ENCODE results near the gene ERG.

Gene ERG

GRCh38 chr21:38507374-38507942 lies 9.2 kb upstream of the ERG start:
- no peaks in the 10 kb centered on the region for H3K36me3 Mint-ChIP-seq
- H3K27me3 Mint-ChIP-seq, result peaks cover 24% of the 10 kb centered on the region
- H3K4me1 Mint-ChIP-seq (ENCODE audit: low read depth), result peaks cover 5% of the 10 kb centered on the region
- H3K9me3 Mint-ChIP-seq (ENCODE audit: low read depth), result no peaks in the 10 kb centered on the region
- no peak overlapping the region for H3K4me3 Mint-ChIP-seq
- H3K27ac Mint-ChIP-seq, result no peak overlapping the region

- Mint-ChIP-seq H3K4me3 (no peak overlapping the region), H3K36me3 (no peaks in the 10 kb centered on the region), H3K9me3 (ENCODE audit: low read depth) (no peaks in the 10 kb centered on the region), H3K4me1 (ENCODE audit: low read depth) (peaks cover 5% of the 10 kb centered on the region), H3K27me3 (peaks cover 24% of the 10 kb centered on the region), H3K27ac (no peak overlapping the region)
Observed at GRCh38 chr21:38506661-38507281, 8.5 kb upstream of the ERG start.

GRCh38 chr21:38505654-38506523 lies 7.6 kb upstream of the ERG start:
- Mint-ChIP-seq H3K27me3 (peaks cover 27% of the 10 kb centered on the region), H3K36me3 (no peaks in the 10 kb centered on the region), H3K9me3 (ENCODE audit: low read depth) (no peaks in the 10 kb centered on the region), H3K4me3 (no peak overlapping the region), H3K4me1 (ENCODE audit: low read depth) (peaks cover 5% of the 10 kb centered on the region), H3K27ac (no peak overlapping the region)

- Mint-ChIP-seq H3K9me3 (ENCODE audit: low read depth) (no peaks in the 10 kb centered on the region), H3K4me3 (no peak overlapping the region), H3K4me1 (ENCODE audit: low read depth) (peaks cover 5% of the 10 kb centered on the region), H3K36me3 (no peaks in the 10 kb centered on the region), H3K27ac (no peak overlapping the region), H3K27me3 (peaks cover 33% of the 10 kb centered on the region)
Observed at GRCh38 chr21:38504066-38504465, 5.8 kb upstream of the ERG start.

GRCh38 chr21:38503583-38503982 lies 5.3 kb upstream of the ERG start:
- Mint-ChIP-seq H3K4me1 (ENCODE audit: low read depth) (peaks cover 5% of the 10 kb centered on the region), H3K27me3 (peaks cover 32% of the 10 kb centered on the region), H3K27ac (no peak overlapping the region), H3K9me3 (ENCODE audit: low read depth) (no peaks in the 10 kb centered on the region), H3K4me3 (no peak overlapping the region), H3K36me3 (no peaks in the 10 kb centered on the region)

- H3K9me3 Mint-ChIP-seq (ENCODE audit: low read depth), result no peaks in the 10 kb centered on the region
- H3K27ac Mint-ChIP-seq, result no peak overlapping the region
- H3K4me3 Mint-ChIP-seq, result no peak overlapping the region
- H3K27me3 Mint-ChIP-seq, result peaks cover 40% of the 10 kb centered on the region
- H3K4me1 Mint-ChIP-seq (ENCODE audit: low read depth), result peaks cover 2% of the 10 kb centered on the region
- H3K36me3 Mint-ChIP-seq, result no peaks in the 10 kb centered on the region
Observed at GRCh38 chr21:38500073-38500472, 1.8 kb upstream of the ERG start.

- Mint-ChIP-seq H3K27ac (no peak overlapping the region), H3K4me1 (ENCODE audit: low read depth) (peaks cover 2% of the 10 kb centered on the region), H3K36me3 (no peaks in the 10 kb centered on the region), H3K4me3 (no peak overlapping the region), H3K27me3 (peaks cover 37% of the 10 kb centered on the region), H3K9me3 (ENCODE audit: low read depth) (no peaks in the 10 kb centered on the region)
Observed at GRCh38 chr21:38499296-38499695, 1.0 kb upstream of the ERG start.

GRCh38 chr21:38496224-38496623 lies 2.1 kb downstream of the ERG start:
- Mint-ChIP-seq H3K4me3 (no peak overlapping the region), H3K36me3 (no peaks in the 10 kb centered on the region), H3K27ac (no peak overlapping the region), H3K4me1 (ENCODE audit: low read depth) (peaks cover 2% of the 10 kb centered on the region), H3K9me3 (ENCODE audit: low read depth) (no peaks in the 10 kb centered on the region), H3K27me3 (peaks cover 39% of the 10 kb centered on the region)

- Mint-ChIP-seq H3K27ac (no peak overlapping the region), H3K9me3 (ENCODE audit: low read depth) (no peaks in the 10 kb centered on the region), H3K4me3 (no peak overlapping the region), H3K4me1 (ENCODE audit: low read depth) (peaks cover 2% of the 10 kb centered on the region), H3K36me3 (no peaks in the 10 kb centered on the region), H3K27me3 (peaks cover 39% of the 10 kb centered on the region)
Observed at GRCh38 chr21:38495696-38496095, 2.6 kb downstream of the ERG start.

GRCh38 chr21:38495242-38495641 lies 3.0 kb downstream of the ERG start:
- H3K36me3 Mint-ChIP-seq, result no peaks in the 10 kb centered on the region
- no peaks in the 10 kb centered on the region for H3K9me3 Mint-ChIP-seq (ENCODE audit: low read depth)
- H3K4me3 Mint-ChIP-seq, result no peak overlapping the region
- H3K4me1 Mint-ChIP-seq (ENCODE audit: low read depth), result peaks cover 2% of the 10 kb centered on the region
- no peak overlapping the region for H3K27ac Mint-ChIP-seq
- peaks cover 37% of the 10 kb centered on the region for H3K27me3 Mint-ChIP-seq

GRCh38 chr21:38494703-38495102 lies 3.6 kb downstream of the ERG start:
- no peaks in the 10 kb centered on the region for H3K36me3 Mint-ChIP-seq
- no peak overlapping the region for H3K27ac Mint-ChIP-seq
- H3K9me3 Mint-ChIP-seq (ENCODE audit: low read depth), result no peaks in the 10 kb centered on the region
- peaks cover 2% of the 10 kb centered on the region for H3K4me1 Mint-ChIP-seq (ENCODE audit: low read depth)
- H3K27me3 Mint-ChIP-seq, result peaks cover 35% of the 10 kb centered on the region
- H3K4me3 Mint-ChIP-seq, result no peak overlapping the region

GRCh38 chr21:38494251-38494642 lies 4.0 kb downstream of the ERG start:
- no peaks in the 10 kb centered on the region for H3K36me3 Mint-ChIP-seq
- H3K9me3 Mint-ChIP-seq (ENCODE audit: low read depth), result no peaks in the 10 kb centered on the region
- H3K27ac Mint-ChIP-seq, result no peak overlapping the region
- H3K27me3 Mint-ChIP-seq, result peaks cover 32% of the 10 kb centered on the region
- H3K4me1 Mint-ChIP-seq (ENCODE audit: low read depth), result peaks cover 2% of the 10 kb centered on the region
- no peak overlapping the region for H3K4me3 Mint-ChIP-seq

GRCh38 chr21:38493549-38494250 lies 4.6 kb downstream of the ERG start:
- Mint-ChIP-seq H3K4me3 (no peak overlapping the region), H3K36me3 (no peaks in the 10 kb centered on the region), H3K9me3 (ENCODE audit: low read depth) (no peaks in the 10 kb centered on the region), H3K27ac (no peak overlapping the region), H3K27me3 (peaks cover 28% of the 10 kb centered on the region), H3K4me1 (ENCODE audit: low read depth) (peaks cover 2% of the 10 kb centered on the region)

- no peak overlapping the region for H3K27ac Mint-ChIP-seq
- H3K4me3 Mint-ChIP-seq, result no peak overlapping the region
- H3K9me3 Mint-ChIP-seq (ENCODE audit: low read depth), result no peaks in the 10 kb centered on the region
- no peaks in the 10 kb centered on the region for H3K4me1 Mint-ChIP-seq (ENCODE audit: low read depth)
- H3K36me3 Mint-ChIP-seq, result no peaks in the 10 kb centered on the region
- peaks cover 23% of the 10 kb centered on the region for H3K27me3 Mint-ChIP-seq
Observed at GRCh38 chr21:38492007-38492406, 6.3 kb downstream of the ERG start.

GRCh38 chr21:38491536-38491935 lies 6.7 kb downstream of the ERG start:
- Mint-ChIP-seq H3K9me3 (ENCODE audit: low read depth) (no peaks in the 10 kb centered on the region), H3K4me1 (ENCODE audit: low read depth) (no peaks in the 10 kb centered on the region), H3K36me3 (no peaks in the 10 kb centered on the region), H3K27me3 (peaks cover 23% of the 10 kb centered on the region), H3K27ac (no peak overlapping the region), H3K4me3 (no peak overlapping the region)
